Spleen (tissue), 11 donors: ENCODE results near the gene TEDC2. TPM values are rescaled to one million over a fixed set of nuclear protein-coding genes. Genes with fewer than 3 reads are reported as not detected.

ENCODE experiments used
- DNase-seq: peaks from one replicate; pipeline ENCODE4 v3.0.0-alpha.2; 2020
- H3K27ac ChIP-seq, 8 donors: fragments of 200-600 bp; sonication (generic) in 7 of 8; 1 replicate in 4 of 8; 2 replicates in 4 of 8; pipeline versions ENCODE4 v1.5.0 to v1.8.0; 2016 to 2021; ENCODE audit warnings: inconsistent platforms in 4 of 8, mild to moderate bottlenecking in 4 of 8, moderate library complexity in 1 of 8
- H3K27me3 ChIP-seq, 7 donors: fragments of 200-600 bp; sonication (generic) in 6 of 7; replicated peaks in 1 of 7; 1 replicate in 4 of 7; 2 replicates in 3 of 7; pipeline versions ENCODE4 v1.5.0 to v1.8.0; 2016 to 2021; ENCODE audit warnings: inconsistent platforms in 3 of 7, mild to moderate bottlenecking in 1 of 7
- H3K36me3 ChIP-seq, 6 donors: fragments of 200-600 bp; sonication (generic) in 5 of 6; 1 replicate in 4 of 6; 2 replicates in 2 of 6; pipeline versions ENCODE4 v1.5.0 to v1.8.0; 2016 to 2021; ENCODE audit warnings: inconsistent platforms in 2 of 6
- H3K4me1 ChIP-seq, 6 donors: fragments of 200-600 bp; sonication (generic) in 5 of 6; 1 replicate in 3 of 6; 2 replicates in 3 of 6; pipeline versions ENCODE4 v1.5.0 to v1.8.0; 2016 to 2021; ENCODE audit warnings: inconsistent platforms in 3 of 6
- H3K4me3 ChIP-seq, 8 donors: fragments of 200-600 bp; sonication (generic) in 7 of 8; 1 replicate in 4 of 8; 2 replicates in 4 of 8; pipeline versions ENCODE4 v1.5.0 to v1.8.0; 2016 to 2021; ENCODE audit warnings: inconsistent platforms in 4 of 8, mild to moderate bottlenecking in 4 of 8, moderate library complexity in 2 of 8
- H3K9me3 ChIP-seq, 8 donors: fragments of 200-600 bp; sonication (generic) in 7 of 8; 1 replicate in 4 of 8; 2 replicates in 4 of 8; pipeline versions ENCODE4 v1.5.0 to v1.8.0; 2016 to 2021; ENCODE audit warnings: inconsistent platforms in 4 of 8
- POLR2A ChIP-seq, 3 donors: fragments of 450-650 bp; IDR thresholded peaks; one replicate each; pipeline ENCODE4 v1.5.1; 2017; ENCODE audit warnings: antibody characterized with exemption in 3 of 3, mild to moderate bottlenecking in 1 of 3
- POLR2AphosphoS5 ChIP-seq, 3 donors: sonication (generic); formaldehyde crosslinking; IDR thresholded peaks; one replicate each; pipeline ENCODE4 v1.5.1; 2017; ENCODE audit warnings: antibody characterized with exemption in 3 of 3
- WGBS, 5 donors: extraction: QIAGEN DNeasy Blood & Tissue Kit in 3 of 5; methylation state at CpG; one replicate each; pipeline versions ENCODE4 v1.1.5 to v1.1.7; 2013 to 2018; 5-methylcytosine and 5-hydroxymethylcytosine counted together
- intact Hi-C: fragments of 100-400 bp; cut with DNase I; formaldehyde crosslinking; loops from one replicate; pipeline ENCODE4 v1.15.0; 2023; ENCODE audit warnings: low total_unique reads
- polyA plus RNA-seq, 3 donors: library from polyadenylated mRNA; stranded (reverse); fragments of 200-250 nt; gene quantifications; one replicate each; pipeline ENCODE4 v1.2.1, GENCODE V29; 2013
- total RNA-seq, 7 donors: library from RNA; depleted of rRNA in 3 of 7; stranded (reverse); fragments of >200 nt in 3 of 7; fragmentation: NEBNext Ultra II Directional in 4 of 7; extraction: Animal tissue kit (Norgen Biotek cat#: 25700) in 4 of 7; gene quantifications; one replicate each; pipeline versions ENCODE4 v1.1.0 to v1.2.1, GENCODE V29; 2016 to 2021
- TF ChIP-seq, protein P1 (sequence below), 11 experiments: fragments of 200-600 bp in 7 of 11; fragments of 450-650 bp in 4 of 11; sonication (generic) in 4 of 11; IDR thresholded peaks in 8 of 11; conservative IDR thresholded peaks in 3 of 11; 1 replicate in 7 of 11; 2 replicates in 4 of 11; pipeline versions ENCODE4 v1.4.0 to v1.8.0; 2016 to 2021; ENCODE audit warnings: antibody characterized with exemption in 11 of 11, inconsistent platforms in 4 of 11, mild to moderate bottlenecking in 1 of 11
- donor health status: healthy with polysubstance abuse.
- donor health status: DM: no; HTN: no; CAD: no; lungs with moderate emphysema.
- donor health status: DM: no; HTN: no; CAD: no.
- donor health status: Bipolar disorder and iron deficiency.
- donor health status: healthy.
- donor health status: DM: no; HTN: no; CAD: no.
- donor health status: DM: yes; HTN: yes; CAD: no.

TEDC2 gene
- total and polyA plus RNA-seq, 10 donors: 0.73 to 2.7 (median 1.6) TPM

DNA sequence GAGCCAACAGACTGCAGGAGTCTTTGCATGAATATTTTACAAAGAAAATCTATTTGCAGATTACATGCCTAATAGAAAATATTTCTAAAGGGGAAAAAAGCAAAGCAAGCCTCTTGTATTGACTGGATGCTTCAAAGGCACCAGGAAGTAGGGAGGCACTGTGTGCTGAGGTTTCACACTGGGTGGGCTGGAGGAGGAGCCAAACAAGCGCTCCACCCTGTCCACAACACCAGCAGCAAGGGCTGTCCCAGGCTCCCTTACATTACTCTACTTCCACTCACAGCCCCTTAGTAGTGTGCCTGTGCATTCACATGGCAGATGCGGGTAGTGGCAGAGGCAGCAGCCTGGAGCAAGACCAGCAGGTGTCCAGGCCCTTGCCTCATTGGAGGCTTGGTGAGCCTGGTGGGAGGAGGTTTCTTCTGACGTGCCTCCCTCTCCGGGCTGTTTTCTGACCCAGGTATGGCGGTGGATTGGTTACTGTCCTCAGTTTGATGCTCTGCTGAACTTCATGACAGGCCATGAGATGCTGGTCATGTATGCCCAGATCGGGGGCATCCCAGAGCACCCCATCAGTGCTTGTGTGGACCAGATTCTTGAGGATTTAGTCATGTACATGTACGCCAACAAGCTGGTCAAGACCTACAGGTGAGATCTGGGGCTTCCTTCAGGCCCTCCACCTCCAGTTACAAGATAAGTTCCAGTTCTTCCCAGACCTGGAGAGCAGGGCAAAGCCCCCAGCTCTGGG lies 37.6 kb upstream of the TEDC2 start:
- no peak for DNase-seq
- intact Hi-C loops: no loop called here
- Histone ChIP-seq H3K36me3 (no peaks in the 10 kb centered on the region), H3K9me3 (no peaks in the 10 kb centered on the region), H3K4me3 (no peak overlapping the region), H3K27ac (no peak overlapping the region), H3K4me1 (peaks cover 0 to 7% (median 6%) of the 10 kb centered on the region in 6 donors), H3K27me3 (peaks cover 0 to 5% (median 0%) of the 10 kb centered on the region in 7 donors)
- WGBS, 5 donors: 87 to 93% (median 89%) methylated on average over 3 to 7 of the region's 7 CpGs
- TF ChIP-seq POLR2AphosphoS5 (IDR thresholded peaks at IDR 0.05): no peak
- TF ChIP-seq, protein P1, sequence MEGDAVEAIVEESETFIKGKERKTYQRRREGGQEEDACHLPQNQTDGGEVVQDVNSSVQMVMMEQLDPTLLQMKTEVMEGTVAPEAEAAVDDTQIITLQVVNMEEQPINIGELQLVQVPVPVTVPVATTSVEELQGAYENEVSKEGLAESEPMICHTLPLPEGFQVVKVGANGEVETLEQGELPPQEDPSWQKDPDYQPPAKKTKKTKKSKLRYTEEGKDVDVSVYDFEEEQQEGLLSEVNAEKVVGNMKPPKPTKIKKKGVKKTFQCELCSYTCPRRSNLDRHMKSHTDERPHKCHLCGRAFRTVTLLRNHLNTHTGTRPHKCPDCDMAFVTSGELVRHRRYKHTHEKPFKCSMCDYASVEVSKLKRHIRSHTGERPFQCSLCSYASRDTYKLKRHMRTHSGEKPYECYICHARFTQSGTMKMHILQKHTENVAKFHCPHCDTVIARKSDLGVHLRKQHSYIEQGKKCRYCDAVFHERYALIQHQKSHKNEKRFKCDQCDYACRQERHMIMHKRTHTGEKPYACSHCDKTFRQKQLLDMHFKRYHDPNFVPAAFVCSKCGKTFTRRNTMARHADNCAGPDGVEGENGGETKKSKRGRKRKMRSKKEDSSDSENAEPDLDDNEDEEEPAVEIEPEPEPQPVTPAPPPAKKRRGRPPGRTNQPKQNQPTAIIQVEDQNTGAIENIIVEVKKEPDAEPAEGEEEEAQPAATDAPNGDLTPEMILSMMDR (IDR thresholded peaks at IDR 0.05 in 8 of 11, conservative IDR thresholded peaks at IDR 0.05 in 3 of 11): no peak
- no peak for TF ChIP-seq POLR2A (IDR thresholded peaks at IDR 0.05)

DNA sequence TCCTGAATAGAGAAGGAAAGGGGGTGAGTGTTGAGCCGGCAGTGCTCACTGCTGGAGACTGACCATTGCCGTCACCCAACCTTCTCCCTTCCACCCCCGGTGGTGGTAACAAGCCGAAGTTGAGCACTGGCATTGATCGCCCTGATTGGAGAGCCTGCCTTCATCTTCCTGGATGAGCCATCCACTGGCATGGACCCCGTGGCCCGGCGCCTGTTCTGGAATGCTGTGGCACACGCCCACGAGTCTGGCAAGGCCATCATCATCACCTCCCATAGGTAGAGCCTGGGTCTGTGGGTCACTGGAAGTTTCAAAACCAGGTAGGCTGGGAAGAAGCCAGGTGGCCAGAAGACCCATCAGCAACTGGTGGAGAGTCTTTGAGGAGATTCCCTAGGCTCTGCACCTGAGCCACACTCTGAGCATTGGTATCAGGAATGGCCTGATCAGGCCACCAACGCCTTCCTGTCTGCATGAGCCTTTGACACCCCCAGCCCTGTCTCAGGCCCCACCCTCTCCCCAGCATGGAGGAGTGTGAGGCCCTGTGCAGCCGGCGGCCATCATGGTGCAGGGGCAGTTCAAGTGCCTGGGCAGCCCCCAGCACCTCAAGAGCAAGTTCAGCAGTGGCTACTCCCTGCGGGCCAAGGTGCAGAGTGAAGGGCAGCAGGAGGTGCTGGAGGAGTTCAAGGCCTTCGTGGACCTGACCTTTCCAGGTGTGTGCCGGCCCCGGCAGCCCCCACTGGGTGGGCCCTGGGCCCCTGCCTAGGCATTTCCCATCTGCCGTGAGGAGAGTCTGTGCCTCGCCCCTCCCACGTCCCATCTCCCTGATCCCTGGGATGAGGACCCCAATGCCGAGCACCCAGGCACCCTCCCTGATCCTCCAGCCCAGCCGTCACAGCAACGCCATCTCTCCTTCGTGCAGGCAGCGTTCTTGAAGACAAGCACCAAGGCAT lies 35.6 kb upstream of the TEDC2 start:
- no peak for DNase-seq
- intact Hi-C loops: no loop called here

DNA sequence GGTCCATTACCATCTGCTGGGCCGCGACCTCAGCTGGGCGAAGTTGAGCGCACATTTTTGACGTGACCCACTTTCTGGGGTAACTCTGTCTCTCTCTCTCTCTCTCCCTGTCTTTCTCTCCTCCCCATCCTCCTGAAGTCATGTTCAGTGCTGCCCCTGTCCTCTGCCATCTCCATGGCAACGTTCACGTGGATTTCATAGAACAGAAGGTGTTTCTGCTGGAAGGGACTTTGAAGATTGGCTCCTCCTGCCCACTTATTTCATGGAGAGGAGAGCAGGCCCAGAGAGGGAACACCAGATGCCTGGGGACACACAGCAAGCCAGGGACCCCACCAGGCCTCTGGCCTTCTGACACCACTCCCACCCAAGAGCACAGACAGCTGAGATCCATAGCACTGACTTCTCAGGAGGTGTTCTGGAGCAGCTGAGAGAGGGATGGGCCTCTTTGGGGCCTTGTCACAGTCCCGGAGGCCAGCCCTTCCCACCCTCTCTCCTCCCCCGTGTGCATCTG lies 34.8 kb upstream of the TEDC2 start:
- Histone ChIP-seq H3K27ac (no peak overlapping the region), H3K4me3 (no peak overlapping the region), H3K4me1 (peaks cover 3 to 25% (median 19%) of the 10 kb centered on the region in 6 donors), H3K27me3 (no peaks in the 10 kb centered on the region), H3K36me3 (no peaks in the 10 kb centered on the region), H3K9me3 (no peaks in the 10 kb centered on the region)
- no peak for DNase-seq
- intact Hi-C loops: no loop called here
- WGBS, 5 donors: 87 to 90% (median 89%) methylated on average over 8 to 9 of the region's 9 CpGs
- TF ChIP-seq, protein P1 (IDR thresholded peaks at IDR 0.05 in 8 of 11, conservative IDR thresholded peaks at IDR 0.05 in 3 of 11): no peak
- TF ChIP-seq POLR2AphosphoS5 (IDR thresholded peaks at IDR 0.05) (no peak), POLR2A (IDR thresholded peaks at IDR 0.05) (no peak)

More for the DNA sequence above, 35.6 kb upstream of the TEDC2 start:
- 86 to 96% (median 92%) methylated on average over 11 to 25 of the region's 25 CpGs for WGBS, 5 donors
- Histone ChIP-seq H3K9me3 (no peaks in the 10 kb centered on the region), H3K4me3 (no peak overlapping the region), H3K27me3 (no peaks in the 10 kb centered on the region), H3K27ac (no peak overlapping the region), H3K36me3 (no peaks in the 10 kb centered on the region), H3K4me1 (peaks cover 0 to 20% (median 12%) of the 10 kb centered on the region in 6 donors)
- TF ChIP-seq POLR2A (IDR thresholded peaks at IDR 0.05): no peak
- TF ChIP-seq, protein P1 (IDR thresholded peaks at IDR 0.05 in 8 of 11, conservative IDR thresholded peaks at IDR 0.05 in 3 of 11): no peak
- TF ChIP-seq POLR2AphosphoS5 (IDR thresholded peaks at IDR 0.05): no peak
